ENCODE measurements around the gene ASH1L. TPM values are rescaled to one million over a fixed set of nuclear protein-coding genes. Genes with fewer than 3 reads are reported as not detected.
"Not testable (repeated sequence)": the region's sequence is repeated elsewhere in the genome, so short reads cannot be mapped to it uniquely, and the experiment has no call there.

Gene ASH1L
- total and polyA plus RNA-seq, 2 donors from 2014 or later, result 4.2 to 68.5 TPM

DNA sequence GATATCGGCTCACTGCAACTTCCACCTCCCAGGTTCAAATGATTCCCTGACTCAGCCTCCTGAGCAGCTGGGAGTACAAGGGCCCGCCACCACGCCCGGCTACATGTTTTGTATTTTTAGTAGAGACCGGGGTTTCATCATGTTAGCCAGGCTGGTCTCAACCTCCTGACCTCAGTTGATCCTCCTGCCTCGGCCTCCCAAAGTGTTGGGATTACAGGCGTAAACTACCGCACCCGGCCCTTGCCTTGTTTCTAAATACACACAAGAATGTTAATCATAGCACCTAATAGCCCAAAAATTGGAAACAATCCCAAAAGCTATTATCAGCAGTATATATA, 46.3 kb upstream of the ASH1L start:
- no peaks in the 10 kb centered on the region for H3K4me1 ChIP-seq (ENCODE audit: control insufficient read depth in 2 of 3, insufficient read depth in 2 of 3, low read depth in 1 of 3, low read length in 3 of 3)
- H3K9ac ChIP-seq (ENCODE audit: low read length in 3 of 3), result no peak overlapping the region
- peaks cover 0 to 10% (median 2%) of the 10 kb centered on the region in 3 donors for H3K36me3 ChIP-seq (ENCODE audit: control insufficient read depth in 2 of 3, insufficient read depth in 3 of 3, low read length in 3 of 3)
- DNase-seq, result peak in 1 of 5 donors; percentile 52
- no peaks in the 10 kb centered on the region for H3K9me3 ChIP-seq (ENCODE audit: control insufficient read depth in 2 of 3, insufficient read depth in 1 of 3, low read length in 3 of 3)
- no peak overlapping the region for H3K27ac ChIP-seq (ENCODE audit: low read depth in 2 of 2, low read length in 2 of 2)
- intact Hi-C loops (cut with DNase I), result no loop called here
- H3K27me3 ChIP-seq (ENCODE audit: control insufficient read depth, insufficient read depth, low read length), result no peaks in the 10 kb centered on the region
- TF ChIP-seq, protein P1, sequence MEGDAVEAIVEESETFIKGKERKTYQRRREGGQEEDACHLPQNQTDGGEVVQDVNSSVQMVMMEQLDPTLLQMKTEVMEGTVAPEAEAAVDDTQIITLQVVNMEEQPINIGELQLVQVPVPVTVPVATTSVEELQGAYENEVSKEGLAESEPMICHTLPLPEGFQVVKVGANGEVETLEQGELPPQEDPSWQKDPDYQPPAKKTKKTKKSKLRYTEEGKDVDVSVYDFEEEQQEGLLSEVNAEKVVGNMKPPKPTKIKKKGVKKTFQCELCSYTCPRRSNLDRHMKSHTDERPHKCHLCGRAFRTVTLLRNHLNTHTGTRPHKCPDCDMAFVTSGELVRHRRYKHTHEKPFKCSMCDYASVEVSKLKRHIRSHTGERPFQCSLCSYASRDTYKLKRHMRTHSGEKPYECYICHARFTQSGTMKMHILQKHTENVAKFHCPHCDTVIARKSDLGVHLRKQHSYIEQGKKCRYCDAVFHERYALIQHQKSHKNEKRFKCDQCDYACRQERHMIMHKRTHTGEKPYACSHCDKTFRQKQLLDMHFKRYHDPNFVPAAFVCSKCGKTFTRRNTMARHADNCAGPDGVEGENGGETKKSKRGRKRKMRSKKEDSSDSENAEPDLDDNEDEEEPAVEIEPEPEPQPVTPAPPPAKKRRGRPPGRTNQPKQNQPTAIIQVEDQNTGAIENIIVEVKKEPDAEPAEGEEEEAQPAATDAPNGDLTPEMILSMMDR (IDR thresholded peaks at IDR 0.05; ENCODE audit: borderline replicate concordance, extremely low read depth, insufficient read depth), result no peak
- no peak overlapping the region for H3K4me3 ChIP-seq (ENCODE audit: low read length in 3 of 3)
- FAIRE-seq, result no peak

DNA sequence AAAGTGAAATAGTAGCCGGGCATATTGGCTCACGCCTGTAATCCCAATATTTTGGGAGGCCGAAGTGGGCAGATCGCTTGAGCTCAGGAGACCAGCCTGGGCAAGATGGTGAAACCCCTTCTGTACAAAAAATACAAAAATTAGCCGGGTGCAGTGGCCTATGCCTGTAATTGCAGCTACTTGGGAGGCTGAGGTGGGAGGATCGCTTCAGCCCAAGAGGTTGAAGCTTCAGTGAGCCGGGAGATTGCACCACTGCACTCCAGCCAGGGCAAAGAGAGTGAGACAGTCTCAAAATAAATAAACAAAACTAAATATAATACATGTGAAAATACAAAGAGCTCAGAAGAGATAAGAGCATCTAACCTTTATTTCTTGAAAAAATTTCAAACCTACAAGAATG, 45.1 kb upstream of the ASH1L start:
- no peaks in the 10 kb centered on the region for H3K27me3 ChIP-seq (ENCODE audit: control insufficient read depth, insufficient read depth, low read length)
- H3K36me3 ChIP-seq (ENCODE audit: control insufficient read depth in 2 of 3, insufficient read depth in 3 of 3, low read length in 3 of 3), result peaks cover 0 to 6% (median 1%) of the 10 kb centered on the region in 3 donors
- no peaks in the 10 kb centered on the region for H3K9me3 ChIP-seq (ENCODE audit: control insufficient read depth in 2 of 3, insufficient read depth in 1 of 3, low read length in 3 of 3)
- no peak for DNase-seq
- no peaks in the 10 kb centered on the region for H3K4me1 ChIP-seq (ENCODE audit: control insufficient read depth in 2 of 3, insufficient read depth in 2 of 3, low read depth in 1 of 3, low read length in 3 of 3)
- no peak overlapping the region for H3K27ac ChIP-seq (ENCODE audit: low read depth in 2 of 2, low read length in 2 of 2)
- FAIRE-seq, result no peak
- intact Hi-C loops (cut with DNase I), result no loop called here
- H3K9ac ChIP-seq (ENCODE audit: low read length in 3 of 3), result no peak overlapping the region
- H3K4me3 ChIP-seq (ENCODE audit: low read length in 3 of 3), result no peak overlapping the region
- TF ChIP-seq, protein P1 (IDR thresholded peaks at IDR 0.05; ENCODE audit: borderline replicate concordance, extremely low read depth, insufficient read depth), result no peak

DNA sequence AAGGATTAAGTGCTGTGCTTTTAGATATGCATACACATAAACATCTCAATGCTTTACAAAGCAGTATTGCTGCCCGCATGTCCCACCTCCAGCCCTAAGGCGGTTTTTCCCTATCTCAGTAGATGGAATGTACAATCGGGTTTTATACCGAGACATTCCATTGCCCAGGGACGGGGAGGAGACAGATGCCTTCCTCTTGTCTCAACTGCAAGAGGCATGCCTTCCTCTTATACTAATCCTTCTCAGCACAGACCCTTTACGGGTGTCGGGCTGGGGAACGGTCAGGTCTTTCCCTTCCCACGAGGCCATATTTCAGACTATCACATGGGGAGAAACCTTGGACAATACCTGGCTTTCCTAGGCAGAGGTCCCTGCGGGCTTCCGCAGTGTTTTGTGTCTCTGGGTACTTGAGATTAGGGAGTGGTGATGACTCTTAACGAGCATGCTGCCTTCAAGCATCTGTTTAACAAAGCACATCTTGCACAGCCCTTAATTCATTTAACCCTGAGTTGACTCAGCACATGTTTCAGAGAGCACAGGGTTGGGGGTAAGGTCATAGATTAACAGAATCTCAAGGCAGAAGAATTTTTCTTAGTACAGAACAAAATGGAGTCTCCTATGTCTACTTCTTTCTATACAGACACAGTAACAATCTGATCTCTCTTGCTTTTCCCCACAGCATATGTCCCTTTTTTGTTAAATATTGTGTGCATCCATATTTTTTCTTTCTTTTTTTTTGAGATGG, 37.4 kb upstream of the ASH1L start:
- H3K27ac ChIP-seq (ENCODE audit: low read depth in 2 of 2, low read length in 2 of 2); DNase-seq; FAIRE-seq; H3K27me3 ChIP-seq (ENCODE audit: control insufficient read depth, insufficient read depth, low read length); H3K36me3 ChIP-seq (ENCODE audit: control insufficient read depth in 2 of 3, insufficient read depth in 3 of 3, low read length in 3 of 3); H3K4me3 ChIP-seq (ENCODE audit: low read length in 3 of 3); H3K9ac ChIP-seq (ENCODE audit: low read length in 3 of 3); intact Hi-C loops (cut with DNase I); H3K4me1 ChIP-seq (ENCODE audit: control insufficient read depth in 2 of 3, insufficient read depth in 2 of 3, low read depth in 1 of 3, low read length in 3 of 3); H3K9me3 ChIP-seq (ENCODE audit: control insufficient read depth in 2 of 3, insufficient read depth in 1 of 3, low read length in 3 of 3): not testable (repeated sequence)

DNA sequence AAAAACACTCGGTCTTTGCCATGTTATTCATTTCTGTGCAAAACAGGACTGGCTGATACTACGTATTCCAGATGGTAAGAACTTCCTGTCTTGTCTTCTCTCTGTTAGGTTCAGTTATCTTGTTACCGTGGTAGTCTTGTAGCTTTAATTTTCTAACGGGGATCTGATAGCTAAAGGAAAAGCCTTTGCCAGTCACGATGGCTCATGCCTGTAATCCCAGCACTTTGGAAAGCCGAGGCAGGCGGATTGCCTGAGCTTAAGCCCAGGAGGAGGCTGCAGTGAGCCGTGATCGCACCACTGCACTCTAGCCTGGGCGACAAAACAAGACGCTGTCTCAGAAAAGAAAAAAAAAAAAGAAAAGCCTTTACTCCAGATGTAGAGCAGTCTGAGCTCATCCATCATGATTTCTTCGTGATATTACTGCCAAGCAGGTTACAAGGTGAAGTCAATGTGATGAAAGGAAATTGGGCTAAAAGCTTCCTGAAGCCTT, 36.3 kb upstream of the ASH1L start:
- Histone ChIP-seq H3K4me3 (ENCODE audit: low read length in 3 of 3) (peak overlapping the region in 1 of 3 donors; percentile 19), H3K27me3 (ENCODE audit: control insufficient read depth, insufficient read depth, low read length) (no peaks in the 10 kb centered on the region), H3K9me3 (ENCODE audit: control insufficient read depth in 2 of 3, insufficient read depth in 1 of 3, low read length in 3 of 3) (no peaks in the 10 kb centered on the region), H3K9ac (ENCODE audit: low read length in 3 of 3) (peak overlapping the region in 1 of 3 donors; percentile 36), H3K27ac (ENCODE audit: low read depth in 2 of 2, low read length in 2 of 2) (no peak overlapping the region), H3K36me3 (ENCODE audit: control insufficient read depth in 2 of 3, insufficient read depth in 3 of 3, low read length in 3 of 3) (no peaks in the 10 kb centered on the region), H3K4me1 (ENCODE audit: control insufficient read depth in 2 of 3, insufficient read depth in 2 of 3, low read depth in 1 of 3, low read length in 3 of 3) (no peaks in the 10 kb centered on the region)
- FAIRE-seq (no peak), DNase-seq (peak in 3 of 5 donors; percentile 40 to 57 (median 53))
- TF ChIP-seq, protein P1 (IDR thresholded peaks at IDR 0.05; ENCODE audit: borderline replicate concordance, extremely low read depth, insufficient read depth), result no peak
- intact Hi-C loops (cut with DNase I), result no loop called here
